OCI-M2 (cell line): ENCODE results near the gene ZFP36L1.
"Not testable (repeated sequence)": the region's sequence is repeated elsewhere in the genome, so short reads cannot be mapped to it uniquely, and the experiment has no call there.

ENCODE experiments used
- DNase-seq: peaks from one replicate; lab custom pipeline; 2025; ENCODE audit not compliant: unreplicated experiment; lab: John Stamatoyannopoulos, UW

ZFP36L1 gene

GRCh38 chr14:68766299-68767247, 26.3 kb downstream of the ZFP36L1 start:
- DNase-seq, result no peak

- DNase-seq, result not testable (repeated sequence)
Observed at GRCh38 chr14:68763843-68764242, 29.0 kb downstream of the ZFP36L1 start.

- peak; percentile 92 for DNase-seq
Observed at GRCh38 chr14:68762953-68763764, 29.7 kb downstream of the ZFP36L1 start.

GRCh38 chr14:68761391-68761790, 31.5 kb downstream of the ZFP36L1 start:
- DNase-seq, result no peak

DNA sequence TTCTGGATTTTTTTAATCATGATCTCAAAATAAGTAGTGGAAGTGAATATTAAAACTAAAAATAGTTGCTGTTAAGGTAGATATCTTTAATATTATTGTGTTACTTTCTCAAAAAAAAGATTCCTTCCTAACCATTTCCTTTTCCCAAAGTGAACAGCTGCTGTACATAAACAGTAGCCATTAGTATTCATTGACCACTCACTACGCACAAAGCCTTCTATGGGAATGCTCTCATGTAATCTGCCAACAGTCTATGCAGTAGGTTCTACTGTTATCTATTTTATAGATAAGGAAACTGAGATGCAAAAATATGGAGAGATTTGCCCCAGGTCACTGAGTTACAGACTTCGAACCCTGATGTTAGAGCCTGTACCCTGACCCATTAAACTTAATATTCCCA, 32.1 kb downstream of the ZFP36L1 start:
- DNase-seq, result no peak

DNA sequence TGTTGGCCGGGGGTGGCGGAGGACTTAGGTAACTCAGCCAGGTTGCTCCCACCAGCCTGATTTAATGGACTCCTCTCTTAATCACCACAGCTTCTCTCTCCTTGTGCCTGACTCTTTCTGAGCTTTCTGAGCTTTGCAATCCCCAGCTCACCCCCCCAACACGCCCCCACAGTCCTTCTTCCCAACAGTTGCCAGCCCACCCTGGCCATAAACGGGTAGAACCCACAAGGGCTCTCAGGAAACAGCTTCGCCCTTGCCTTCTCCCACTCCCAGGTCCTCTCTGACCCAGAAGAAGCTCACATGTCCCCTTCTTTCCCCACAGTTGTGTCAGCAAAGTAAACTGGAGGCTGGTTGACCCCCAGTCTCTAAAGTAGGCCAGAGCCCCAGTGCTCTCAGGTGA, 32.9 kb downstream of the ZFP36L1 start:
- DNase-seq, result no peak

DNA sequence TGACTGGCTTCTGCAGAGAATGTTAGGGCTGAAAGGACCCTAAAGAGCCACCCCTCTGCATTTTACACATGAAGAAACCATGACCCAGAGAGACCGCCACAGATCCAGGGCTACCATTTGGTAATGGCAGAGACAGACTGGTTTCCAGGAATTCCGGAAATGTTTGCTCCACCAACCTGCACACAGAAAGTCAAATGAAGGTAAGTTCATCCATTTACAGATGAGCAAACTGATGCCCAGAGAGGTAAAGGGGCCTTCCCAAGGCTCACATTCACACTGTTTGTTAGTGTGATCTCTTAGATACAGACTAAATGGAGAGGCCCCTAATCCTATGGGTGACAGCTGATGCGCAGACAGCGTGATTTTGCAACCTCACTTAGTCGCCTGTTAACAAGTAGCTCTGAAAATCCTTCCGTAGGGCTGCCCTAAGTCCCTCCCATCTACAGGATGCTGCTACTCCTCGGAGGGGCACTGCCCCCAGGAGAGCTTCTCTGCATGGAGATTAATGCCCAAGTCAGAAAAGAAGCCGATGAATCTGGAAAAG, 33.8 kb downstream of the ZFP36L1 start:
- DNase-seq, result no peak

DNA sequence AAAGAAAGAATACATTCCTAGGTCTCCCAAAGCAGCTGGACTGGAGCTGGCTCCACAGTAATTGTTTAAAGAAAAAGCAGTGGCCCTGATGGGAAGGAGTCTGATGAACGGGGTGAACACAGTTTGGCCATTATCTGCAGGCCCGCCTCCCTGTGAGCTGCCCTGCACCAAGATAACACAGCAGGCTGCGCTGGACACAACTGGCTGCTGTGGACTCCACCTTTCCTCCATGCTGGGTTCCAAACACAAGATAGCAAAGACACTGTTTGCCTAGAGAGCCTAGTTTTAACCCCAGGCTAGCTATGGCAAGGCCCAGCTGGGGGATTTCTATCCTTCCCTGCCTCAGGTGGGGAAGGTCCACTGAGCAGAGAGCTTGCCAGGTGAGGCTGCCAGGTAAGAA, 34.6 kb downstream of the ZFP36L1 start:
- DNase-seq, result no peak

DNA sequence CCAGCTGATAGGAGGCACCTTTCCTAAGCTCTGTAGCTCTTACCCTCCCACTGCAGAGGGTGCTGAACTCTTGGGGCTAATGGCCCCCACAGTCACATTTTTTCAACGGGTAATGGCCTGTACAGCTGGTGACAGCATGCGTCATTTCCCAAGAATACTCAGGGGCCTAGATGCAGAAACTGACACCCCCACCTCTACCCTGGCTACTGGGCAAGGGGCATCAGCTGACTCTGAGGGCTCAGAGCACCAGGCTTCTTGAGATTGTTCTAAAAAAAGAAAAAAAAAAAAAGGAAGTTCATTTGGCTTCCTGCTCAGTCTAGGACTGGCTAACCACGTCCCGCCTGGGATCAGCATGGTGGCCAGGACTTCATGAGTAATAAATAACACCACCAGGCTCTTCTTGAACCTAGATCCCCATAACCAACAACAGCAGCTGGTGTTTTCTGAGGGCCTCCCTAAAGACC, 35.2 kb downstream of the ZFP36L1 start:
- no peak for DNase-seq

DNA sequence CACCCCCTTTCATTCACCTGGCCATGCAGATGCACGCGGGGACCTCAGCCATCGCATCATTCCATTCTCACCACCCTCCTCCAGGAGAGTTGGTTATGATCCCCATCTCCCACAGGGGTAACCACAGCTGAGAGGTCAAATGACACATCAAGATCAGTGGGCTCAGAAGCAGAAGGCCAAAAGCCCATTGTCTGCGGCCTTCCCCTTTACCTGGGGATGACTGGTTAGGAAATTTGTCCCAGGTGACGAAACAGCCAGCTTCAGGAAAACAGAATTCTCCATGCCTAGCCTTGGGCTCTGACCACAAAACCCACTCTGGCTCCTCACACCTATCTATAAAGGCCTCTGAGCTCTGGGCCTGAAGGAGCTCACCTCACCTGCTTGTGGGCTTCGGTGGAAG, 36.1 kb downstream of the ZFP36L1 start:
- DNase-seq, result no peak

- DNase-seq, result no peak
Observed at GRCh38 chr14:68756000-68756481, 36.8 kb downstream of the ZFP36L1 start.

GRCh38 chr14:68755016-68755353, 37.9 kb downstream of the ZFP36L1 start:
- no peak for DNase-seq

DNA sequence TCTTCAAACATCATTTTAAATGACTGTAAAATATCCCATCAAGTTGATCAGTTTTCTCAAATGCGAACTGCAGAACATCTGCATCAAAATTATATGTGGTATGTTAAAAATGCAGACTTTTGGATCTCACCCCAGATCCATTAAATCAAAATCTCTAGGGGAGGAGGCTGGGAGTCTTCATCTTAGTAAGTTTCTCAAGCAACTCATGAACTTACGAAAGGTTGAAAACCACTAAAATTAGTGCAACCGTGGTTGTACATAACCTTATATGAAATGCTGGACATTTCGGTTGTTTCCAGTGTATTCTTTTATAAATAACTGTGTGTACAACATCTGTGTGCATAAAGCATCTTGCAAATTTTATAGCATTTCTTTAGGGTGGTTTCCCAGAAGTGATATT, 39.2 kb downstream of the ZFP36L1 start:
- no peak for DNase-seq

GRCh38 chr14:68752271-68753006, 40.4 kb downstream of the ZFP36L1 start:
- no peak for DNase-seq

- no peak for DNase-seq
Observed at GRCh38 chr14:68749487-68750475, 43.1 kb downstream of the ZFP36L1 start.

GRCh38 chr14:68748691-68749090, 44.2 kb downstream of the ZFP36L1 start:
- no peak for DNase-seq

GRCh38 chr14:68748260-68748659, 44.6 kb downstream of the ZFP36L1 start:
- no peak for DNase-seq

GRCh38 chr14:68747393-68747792, 45.5 kb downstream of the ZFP36L1 start:
- DNase-seq, result no peak

GRCh38 chr14:68744613-68745012, 48.3 kb downstream of the ZFP36L1 start:
- no peak for DNase-seq
